HL-60 (cell line): ENCODE data around the gene AIG1.
"Not testable (repeated sequence)": the region's sequence is repeated elsewhere in the genome, so short reads cannot be mapped to it uniquely, and the experiment has no call there.

Source experiments
- CTCF ChIP-seq: IDR thresholded peaks from one replicate; pipeline ENCODE4 v1.5.1; 2011; ENCODE audit warnings: low read length, control low read depth, inconsistent platforms; ENCODE audit not compliant: insufficient read depth
- GABPA ChIP-seq: IDR thresholded peaks from 2 replicates; pipeline ENCODE4 v1.6.1; 2012; ENCODE audit warnings: low read depth
- POLR2AphosphoS5 ChIP-seq: IDR thresholded peaks from 2 replicates; pipeline ENCODE4 v1.6.1; 2012; ENCODE audit warnings: low read depth
- SPI1 ChIP-seq: IDR thresholded peaks from 2 replicates; pipeline ENCODE4 v1.6.1; 2012; ENCODE audit warnings: low read depth, mild to moderate bottlenecking, borderline replicate concordance
- TF ChIP-seq, protein P1 (sequence below): IDR thresholded peaks from 2 replicates; pipeline ENCODE4 v1.6.1; 2012; ENCODE audit warnings: low read depth; ENCODE audit not compliant: insufficient replicate concordance

DNA sequence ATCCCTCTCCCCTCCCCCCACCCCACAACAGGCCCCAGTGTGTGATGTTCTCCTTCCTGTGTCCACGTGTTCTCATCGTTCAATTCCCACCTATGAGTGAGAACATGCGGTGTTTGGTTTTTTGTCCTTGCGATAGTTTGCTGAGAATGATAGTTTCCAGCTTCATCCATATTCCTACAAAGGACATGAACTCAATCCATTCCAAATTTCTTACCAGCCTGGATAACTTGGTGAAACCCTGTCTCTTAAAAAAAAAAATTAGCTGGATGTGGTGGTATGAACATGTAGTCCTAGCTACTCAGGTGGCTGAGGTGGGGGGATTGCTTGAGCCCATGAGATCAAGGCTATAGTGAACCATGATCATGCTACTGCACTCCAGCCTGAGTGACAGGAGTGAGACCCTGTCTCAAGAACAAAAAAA lies 107.7 kb downstream of the AIG1 start:
- not testable (repeated sequence) for TF ChIP-seq CTCF, POLR2AphosphoS5, GABPA, SPI1
- TF ChIP-seq, protein P1, sequence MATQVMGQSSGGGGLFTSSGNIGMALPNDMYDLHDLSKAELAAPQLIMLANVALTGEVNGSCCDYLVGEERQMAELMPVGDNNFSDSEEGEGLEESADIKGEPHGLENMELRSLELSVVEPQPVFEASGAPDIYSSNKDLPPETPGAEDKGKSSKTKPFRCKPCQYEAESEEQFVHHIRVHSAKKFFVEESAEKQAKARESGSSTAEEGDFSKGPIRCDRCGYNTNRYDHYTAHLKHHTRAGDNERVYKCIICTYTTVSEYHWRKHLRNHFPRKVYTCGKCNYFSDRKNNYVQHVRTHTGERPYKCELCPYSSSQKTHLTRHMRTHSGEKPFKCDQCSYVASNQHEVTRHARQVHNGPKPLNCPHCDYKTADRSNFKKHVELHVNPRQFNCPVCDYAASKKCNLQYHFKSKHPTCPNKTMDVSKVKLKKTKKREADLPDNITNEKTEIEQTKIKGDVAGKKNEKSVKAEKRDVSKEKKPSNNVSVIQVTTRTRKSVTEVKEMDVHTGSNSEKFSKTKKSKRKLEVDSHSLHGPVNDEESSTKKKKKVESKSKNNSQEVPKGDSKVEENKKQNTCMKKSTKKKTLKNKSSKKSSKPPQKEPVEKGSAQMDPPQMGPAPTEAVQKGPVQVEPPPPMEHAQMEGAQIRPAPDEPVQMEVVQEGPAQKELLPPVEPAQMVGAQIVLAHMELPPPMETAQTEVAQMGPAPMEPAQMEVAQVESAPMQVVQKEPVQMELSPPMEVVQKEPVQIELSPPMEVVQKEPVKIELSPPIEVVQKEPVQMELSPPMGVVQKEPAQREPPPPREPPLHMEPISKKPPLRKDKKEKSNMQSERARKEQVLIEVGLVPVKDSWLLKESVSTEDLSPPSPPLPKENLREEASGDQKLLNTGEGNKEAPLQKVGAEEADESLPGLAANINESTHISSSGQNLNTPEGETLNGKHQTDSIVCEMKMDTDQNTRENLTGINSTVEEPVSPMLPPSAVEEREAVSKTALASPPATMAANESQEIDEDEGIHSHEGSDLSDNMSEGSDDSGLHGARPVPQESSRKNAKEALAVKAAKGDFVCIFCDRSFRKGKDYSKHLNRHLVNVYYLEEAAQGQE = not testable (repeated sequence)
